Loucy (cell line): ENCODE results near the gene ANKRD30B.
"Not testable (repeated sequence)": the region's sequence is repeated elsewhere in the genome, so short reads cannot be mapped to it uniquely, and the experiment has no call there.

Source experiments
- H2AFZ ChIP-seq: fragments of 200-600 bp; sonication (generic); 2 replicates; pipeline ENCODE4 v1.6.0; 2016; ENCODE audit warnings: antibody characterized with exemption, mild to moderate bottlenecking, low read length, moderate library complexity
- H3F3A ChIP-seq: fragments of 200-600 bp; 2 replicates; pipeline ENCODE4 v1.6.0; 2016; ENCODE audit warnings: antibody characterized with exemption, low read depth, mild to moderate bottlenecking
- H3K27me3 ChIP-seq: fragments of 200-600 bp; sonication (generic); 2 replicates; pipeline ENCODE4 v1.6.1; 2014; ENCODE audit warnings: low read length, mild to moderate bottlenecking; ENCODE audit not compliant: insufficient read depth, poor library complexity, severe bottlenecking
- H3K36me3 ChIP-seq: fragments of 200-600 bp; sonication (generic); 2 replicates; pipeline ENCODE4 v1.6.1; 2016; ENCODE audit warnings: low read length; ENCODE audit not compliant: insufficient read depth
- H3K4me1 ChIP-seq: fragments of 200-600 bp; sonication (generic); 2 replicates; pipeline ENCODE4 v1.5.1; 2014; ENCODE audit warnings: low read length, mild to moderate bottlenecking; ENCODE audit not compliant: insufficient read depth, poor library complexity, severe bottlenecking
- H3K4me2 ChIP-seq: fragments of 200-600 bp; sonication (generic); 2 replicates; pipeline ENCODE4 v1.6.0; 2014; ENCODE audit warnings: antibody characterized with exemption, low read length, low read depth, mild to moderate bottlenecking; ENCODE audit not compliant: poor library complexity, severe bottlenecking
- H3K4me3 ChIP-seq: fragments of 200-600 bp; sonication (generic); 2 replicates; pipeline ENCODE4 v1.5.1; 2014; ENCODE audit warnings: low read length, mild to moderate bottlenecking, mixed read lengths; ENCODE audit not compliant: poor library complexity, severe bottlenecking
- H3K79me2 ChIP-seq: fragments of 200-600 bp; sonication (generic); 2 replicates; pipeline ENCODE4 v1.6.1; 2014; ENCODE audit warnings: low read length; ENCODE audit not compliant: insufficient read depth
- H3K9ac ChIP-seq: fragments of 200-600 bp; sonication (generic); 2 replicates; pipeline ENCODE4 v1.6.0; 2014; ENCODE audit warnings: mild to moderate bottlenecking, low read depth, low read length, moderate library complexity; ENCODE audit not compliant: poor library complexity, severe bottlenecking
- H3K9me2 ChIP-seq: fragments of 200-600 bp; sonication (generic); replicated peaks from 2 replicates; pipeline ENCODE4 v1.6.1; 2016; ENCODE audit warnings: low read depth, low read length, mixed read lengths
- H3K9me3 ChIP-seq: fragments of 200-600 bp; sonication (generic); 2 replicates; pipeline ENCODE4 v1.6.1; 2014; ENCODE audit warnings: mild to moderate bottlenecking, antibody characterized with exemption, low read length, low read depth; ENCODE audit not compliant: insufficient read depth
- H4K20me1 ChIP-seq: fragments of 200-600 bp; sonication (generic); 2 replicates; pipeline ENCODE4 v1.6.0; 2014; ENCODE audit warnings: antibody characterized with exemption, low read length, mild to moderate bottlenecking; ENCODE audit not compliant: insufficient read depth, poor library complexity, severe bottlenecking
- EZH2phosphoT487 ChIP-seq: fragments of 200-600 bp; IDR thresholded peaks from 2 replicates; pipeline ENCODE4 v1.6.1; 2018; ENCODE audit warnings: antibody characterized with exemption, mild to moderate bottlenecking, moderate library complexity, borderline replicate concordance
- TF ChIP-seq, protein P1 (sequence below): fragments of 200-600 bp; sonication (generic); conservative IDR thresholded peaks from 2 replicates; pipeline ENCODE4 v1.5.1; 2014; ENCODE audit warnings: mild to moderate bottlenecking, antibody characterized with exemption, low read length

ANKRD30B gene

DNA sequence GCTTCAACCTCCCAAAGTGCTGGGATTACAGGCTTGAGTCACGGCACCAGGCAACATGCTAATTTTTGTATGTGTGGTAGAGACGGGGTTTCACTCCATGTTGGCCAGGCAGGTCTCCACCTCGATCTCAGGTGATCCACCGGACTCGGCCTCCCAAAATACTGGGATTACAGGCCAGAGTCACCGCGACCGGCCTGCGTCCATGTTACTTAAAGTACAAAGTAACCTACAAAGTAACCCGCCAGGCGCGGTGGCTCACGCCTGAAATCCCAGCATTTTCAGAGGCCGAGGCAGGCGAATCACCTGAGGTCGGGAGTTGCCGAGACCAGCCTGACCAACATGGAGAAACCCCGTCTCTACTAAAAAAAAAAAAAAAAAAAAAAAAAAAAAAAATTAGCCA lies 1.1 kb upstream of the ANKRD30B start:
- Histone ChIP-seq H4K20me1 (no peaks in the 10 kb centered on the region), H3K9me3 (no peaks in the 10 kb centered on the region), H3K36me3 (no peaks in the 10 kb centered on the region), H3K4me2 (no peak overlapping the region), H3K27me3 (no peaks in the 10 kb centered on the region), H3F3A (no peaks in the 10 kb centered on the region), H2AFZ (no peak overlapping the region), H3K79me2 (no peaks in the 10 kb centered on the region), H3K4me3 (no peak overlapping the region), H3K9ac (no peak overlapping the region), H3K9me2 (no peaks in the 10 kb centered on the region), H3K4me1 (no peaks in the 10 kb centered on the region)
- TF ChIP-seq, protein P1, sequence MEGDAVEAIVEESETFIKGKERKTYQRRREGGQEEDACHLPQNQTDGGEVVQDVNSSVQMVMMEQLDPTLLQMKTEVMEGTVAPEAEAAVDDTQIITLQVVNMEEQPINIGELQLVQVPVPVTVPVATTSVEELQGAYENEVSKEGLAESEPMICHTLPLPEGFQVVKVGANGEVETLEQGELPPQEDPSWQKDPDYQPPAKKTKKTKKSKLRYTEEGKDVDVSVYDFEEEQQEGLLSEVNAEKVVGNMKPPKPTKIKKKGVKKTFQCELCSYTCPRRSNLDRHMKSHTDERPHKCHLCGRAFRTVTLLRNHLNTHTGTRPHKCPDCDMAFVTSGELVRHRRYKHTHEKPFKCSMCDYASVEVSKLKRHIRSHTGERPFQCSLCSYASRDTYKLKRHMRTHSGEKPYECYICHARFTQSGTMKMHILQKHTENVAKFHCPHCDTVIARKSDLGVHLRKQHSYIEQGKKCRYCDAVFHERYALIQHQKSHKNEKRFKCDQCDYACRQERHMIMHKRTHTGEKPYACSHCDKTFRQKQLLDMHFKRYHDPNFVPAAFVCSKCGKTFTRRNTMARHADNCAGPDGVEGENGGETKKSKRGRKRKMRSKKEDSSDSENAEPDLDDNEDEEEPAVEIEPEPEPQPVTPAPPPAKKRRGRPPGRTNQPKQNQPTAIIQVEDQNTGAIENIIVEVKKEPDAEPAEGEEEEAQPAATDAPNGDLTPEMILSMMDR = no peak
- TF ChIP-seq EZH2phosphoT487 = no peak

GRCh38 chr18:14748496-14748895 lies 524 bp downstream of the ANKRD30B start:
- H3K4me3 ChIP-seq = no peak overlapping the region
- H3F3A ChIP-seq = no peaks in the 10 kb centered on the region
- H3K9ac ChIP-seq = no peak overlapping the region
- H3K9me3 ChIP-seq = no peaks in the 10 kb centered on the region
- H3K27me3 ChIP-seq = no peaks in the 10 kb centered on the region
- no peaks in the 10 kb centered on the region for H3K9me2 ChIP-seq
- no peaks in the 10 kb centered on the region for H3K36me3 ChIP-seq
- no peak overlapping the region for H2AFZ ChIP-seq
- no peaks in the 10 kb centered on the region for H3K79me2 ChIP-seq
- H3K4me1 ChIP-seq = no peaks in the 10 kb centered on the region
- no peak overlapping the region for H3K4me2 ChIP-seq
- H4K20me1 ChIP-seq = no peaks in the 10 kb centered on the region
- TF ChIP-seq, protein P1 = no peak
- no peak for TF ChIP-seq EZH2phosphoT487

GRCh38 chr18:14763566-14763965 lies 15.6 kb downstream of the ANKRD30B start:
- H3F3A ChIP-seq, H2AFZ ChIP-seq, H3K9me2 ChIP-seq, H3K9ac ChIP-seq, H3K27me3 ChIP-seq, H3K4me3 ChIP-seq, H3K4me2 ChIP-seq, H3K4me1 ChIP-seq, H4K20me1 ChIP-seq, H3K36me3 ChIP-seq, H3K9me3 ChIP-seq, H3K79me2 ChIP-seq: not testable (repeated sequence)

DNA sequence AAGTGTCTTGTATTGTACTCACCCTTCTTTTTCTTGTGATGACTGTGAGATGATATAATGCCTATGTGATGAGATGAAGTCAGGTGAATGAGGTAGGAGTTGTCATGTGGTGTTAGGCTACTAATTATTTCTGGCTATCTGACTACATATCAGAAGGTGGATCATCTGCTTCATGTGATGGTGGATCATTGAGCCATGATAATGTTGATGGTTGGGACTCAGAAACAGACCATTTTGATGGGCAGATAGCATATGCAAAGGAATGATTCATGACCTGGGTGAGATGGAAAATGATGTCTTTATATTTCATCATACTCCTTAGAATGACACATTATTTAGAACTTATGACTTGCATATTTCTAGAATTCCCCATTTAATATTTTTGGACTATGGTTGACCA lies 19.5 kb downstream of the ANKRD30B start:
- no peaks in the 10 kb centered on the region for H3K9me3 ChIP-seq
- no peaks in the 10 kb centered on the region for H3K27me3 ChIP-seq
- no peaks in the 10 kb centered on the region for H3K9me2 ChIP-seq
- H3K9ac ChIP-seq = no peak overlapping the region
- no peaks in the 10 kb centered on the region for H3F3A ChIP-seq
- no peaks in the 10 kb centered on the region for H3K4me1 ChIP-seq
- H4K20me1 ChIP-seq = no peaks in the 10 kb centered on the region
- no peaks in the 10 kb centered on the region for H3K79me2 ChIP-seq
- H3K4me2 ChIP-seq = no peak overlapping the region
- no peak overlapping the region for H2AFZ ChIP-seq
- no peak overlapping the region for H3K4me3 ChIP-seq
- TF ChIP-seq, protein P1 = no peak
- no peak for TF ChIP-seq EZH2phosphoT487
- no peaks in the 10 kb centered on the region for H3K36me3 ChIP-seq
